ENCODE results near the gene CRELD2. TPM values are rescaled to one million over a fixed set of nuclear protein-coding genes. Genes with fewer than 3 reads are reported as not detected.

The CRELD2 gene
- total RNA-seq, 2 donors from 2014 or later: 46.1 to 60.1 TPM

DNA sequence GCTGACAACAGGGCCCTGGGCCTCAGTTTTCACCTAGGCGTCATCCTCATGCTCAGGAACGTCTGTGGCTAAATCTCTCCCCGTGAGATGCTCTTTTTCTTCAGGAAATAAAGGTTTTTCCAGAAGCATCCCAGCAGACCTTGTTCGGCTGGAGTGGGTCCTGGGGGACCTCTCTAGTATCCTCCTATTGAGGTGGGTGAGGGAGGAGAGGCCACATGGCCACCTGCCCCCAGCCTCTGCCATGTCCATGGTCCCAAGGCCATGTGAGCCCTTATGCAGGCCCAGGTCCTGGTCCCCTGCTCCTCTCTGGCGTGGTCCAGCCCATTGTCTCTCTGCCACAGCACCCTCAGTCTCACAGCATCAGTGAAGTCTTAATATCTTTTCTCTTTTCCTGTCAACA is 22.2 kb upstream of the CRELD2 start:
- DNase-seq (ENCODE audit: low spot score) (no peak), ATAC-seq (ENCODE audit: insufficient number of reproducible peaks, low FRiP score, low read depth) (no peak)
- Histone ChIP-seq H3K27me3 (replicated peaks; ENCODE audit: insufficient read depth) (no peaks in the 10 kb centered on the region), H3K9me3 (no peaks in the 10 kb centered on the region), H3K4me3 (no peak overlapping the region), H3K27ac (no peak overlapping the region), H3K36me3 (peaks cover 10% of the 10 kb centered on the region), H3K4me1 (ENCODE audit: control insufficient read depth in 1 of 2, low read depth in 2 of 2) (no peaks in the 10 kb centered on the region)
- TF ChIP-seq, protein P1, sequence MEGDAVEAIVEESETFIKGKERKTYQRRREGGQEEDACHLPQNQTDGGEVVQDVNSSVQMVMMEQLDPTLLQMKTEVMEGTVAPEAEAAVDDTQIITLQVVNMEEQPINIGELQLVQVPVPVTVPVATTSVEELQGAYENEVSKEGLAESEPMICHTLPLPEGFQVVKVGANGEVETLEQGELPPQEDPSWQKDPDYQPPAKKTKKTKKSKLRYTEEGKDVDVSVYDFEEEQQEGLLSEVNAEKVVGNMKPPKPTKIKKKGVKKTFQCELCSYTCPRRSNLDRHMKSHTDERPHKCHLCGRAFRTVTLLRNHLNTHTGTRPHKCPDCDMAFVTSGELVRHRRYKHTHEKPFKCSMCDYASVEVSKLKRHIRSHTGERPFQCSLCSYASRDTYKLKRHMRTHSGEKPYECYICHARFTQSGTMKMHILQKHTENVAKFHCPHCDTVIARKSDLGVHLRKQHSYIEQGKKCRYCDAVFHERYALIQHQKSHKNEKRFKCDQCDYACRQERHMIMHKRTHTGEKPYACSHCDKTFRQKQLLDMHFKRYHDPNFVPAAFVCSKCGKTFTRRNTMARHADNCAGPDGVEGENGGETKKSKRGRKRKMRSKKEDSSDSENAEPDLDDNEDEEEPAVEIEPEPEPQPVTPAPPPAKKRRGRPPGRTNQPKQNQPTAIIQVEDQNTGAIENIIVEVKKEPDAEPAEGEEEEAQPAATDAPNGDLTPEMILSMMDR (IDR thresholded peaks at IDR 0.05): no peak

DNA sequence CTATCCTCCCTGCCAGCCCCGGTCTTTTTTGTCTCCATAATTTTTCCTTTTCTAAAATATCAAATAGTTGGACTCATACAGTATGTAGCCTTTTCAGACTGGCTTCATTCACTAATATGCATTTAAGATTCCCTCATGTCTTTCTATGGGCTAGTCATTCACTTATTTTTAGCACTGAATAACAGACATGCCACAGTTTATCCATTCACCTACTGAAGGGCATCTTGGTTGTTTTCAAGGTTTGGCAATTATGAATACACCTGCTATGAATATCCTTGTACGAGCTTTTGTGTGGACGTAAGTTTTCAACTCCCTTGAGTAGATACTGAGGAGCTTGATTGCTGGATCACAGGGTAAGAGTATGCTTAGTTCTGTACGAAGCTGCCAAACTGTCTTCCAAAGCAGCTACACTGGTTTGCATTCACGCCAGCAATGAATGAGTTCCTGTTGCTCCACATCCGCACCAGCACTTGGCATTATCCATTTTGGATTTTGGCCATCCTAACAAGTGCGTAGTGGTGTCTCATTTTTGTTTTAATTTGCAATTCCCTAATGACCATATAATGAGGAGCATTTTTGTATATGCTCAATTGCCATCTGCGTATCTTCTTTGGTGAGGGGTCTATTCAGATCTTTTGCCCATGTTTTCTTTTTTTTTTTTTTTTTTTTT is 21.3 kb upstream of the CRELD2 start:
- H3K27ac ChIP-seq: no peak overlapping the region
- ATAC-seq (ENCODE audit: insufficient number of reproducible peaks, low FRiP score, low read depth) (no peak), DNase-seq (ENCODE audit: low spot score) (no peak)
- no peaks in the 10 kb centered on the region for H3K9me3 ChIP-seq
- H3K36me3 ChIP-seq: peaks cover 10% of the 10 kb centered on the region
- H3K4me3 ChIP-seq: no peak overlapping the region
- H3K27me3 ChIP-seq (replicated peaks; ENCODE audit: insufficient read depth): no peaks in the 10 kb centered on the region
- no peaks in the 10 kb centered on the region for H3K4me1 ChIP-seq (ENCODE audit: control insufficient read depth in 1 of 2, low read depth in 2 of 2)
- TF ChIP-seq, protein P1 (IDR thresholded peaks at IDR 0.05): no peak

DNA sequence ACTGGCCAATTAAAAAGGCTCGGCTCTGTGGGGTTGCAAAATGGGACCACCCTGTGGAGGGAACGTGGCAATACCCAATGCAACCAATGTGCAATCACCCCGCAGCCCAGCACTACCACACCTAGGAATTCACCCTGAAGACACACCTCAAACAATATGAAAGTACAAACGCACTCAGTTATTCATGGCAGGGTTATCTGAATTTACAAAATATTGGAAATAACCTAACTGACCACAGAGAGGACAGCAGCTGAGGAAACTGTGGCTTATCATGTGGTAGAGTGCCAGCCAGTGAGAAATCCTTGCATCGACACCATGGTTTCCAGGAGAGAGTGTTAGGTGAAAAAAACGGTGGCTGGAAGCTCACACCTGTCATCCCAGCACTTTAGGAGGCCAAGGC is 18.9 kb upstream of the CRELD2 start:
- H3K27me3 ChIP-seq (replicated peaks; ENCODE audit: insufficient read depth): no peaks in the 10 kb centered on the region
- no peaks in the 10 kb centered on the region for H3K9me3 ChIP-seq
- ATAC-seq (ENCODE audit: insufficient number of reproducible peaks, low FRiP score, low read depth) (no peak), DNase-seq (ENCODE audit: low spot score) (no peak)
- H3K4me3 ChIP-seq: no peak overlapping the region
- H3K27ac ChIP-seq: no peak overlapping the region
- H3K4me1 ChIP-seq (ENCODE audit: control insufficient read depth in 1 of 2, low read depth in 2 of 2): no peaks in the 10 kb centered on the region
- TF ChIP-seq, protein P1 (IDR thresholded peaks at IDR 0.05): no peak
- H3K36me3 ChIP-seq: peaks cover 22% of the 10 kb centered on the region

DNA sequence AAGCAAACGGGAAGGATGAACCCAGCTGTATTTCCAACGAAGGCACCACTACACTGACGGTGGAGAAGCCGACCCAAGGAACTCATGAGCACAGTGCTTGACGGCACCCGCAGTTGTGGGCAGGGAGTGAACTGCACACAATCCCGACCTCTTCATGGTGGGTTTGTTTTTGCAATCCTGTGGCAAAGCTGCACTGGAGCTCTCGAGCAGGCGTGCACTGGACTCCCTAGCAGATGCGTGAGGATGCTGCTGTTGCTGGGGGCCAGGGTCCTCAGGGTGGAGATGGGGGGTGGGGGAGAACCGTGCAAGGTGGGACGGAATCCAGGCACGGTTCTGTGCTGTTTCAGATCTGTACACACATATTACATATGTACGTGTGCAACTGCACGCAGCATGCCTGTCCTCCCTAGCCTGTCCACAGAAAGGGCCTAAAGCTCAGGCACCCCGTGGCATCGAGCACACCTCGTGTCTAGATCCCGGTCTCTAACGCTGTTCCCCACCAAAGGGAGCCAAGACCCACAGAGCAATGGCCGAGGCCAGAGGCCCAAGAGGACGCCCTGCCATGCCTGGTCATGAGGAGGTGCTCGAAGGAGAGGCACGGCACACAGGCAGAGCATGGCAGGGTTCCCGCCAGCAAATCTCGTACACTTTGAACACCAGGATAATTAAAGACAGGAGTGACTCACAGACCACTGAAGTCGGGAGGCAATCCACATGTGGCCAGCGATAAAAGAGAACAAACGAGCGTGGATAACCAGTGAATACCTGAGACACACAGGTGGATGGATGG is 17.8 kb upstream of the CRELD2 start:
- peaks cover 22% of the 10 kb centered on the region for H3K36me3 ChIP-seq
- no peak for DNase-seq (ENCODE audit: low spot score)
- no peaks in the 10 kb centered on the region for H3K27me3 ChIP-seq (replicated peaks; ENCODE audit: insufficient read depth)
- no peaks in the 10 kb centered on the region for H3K4me1 ChIP-seq (ENCODE audit: control insufficient read depth in 1 of 2, low read depth in 2 of 2)
- TF ChIP-seq, protein P1 (IDR thresholded peaks at IDR 0.05): no peak
- H3K4me3 ChIP-seq: no peak overlapping the region
- H3K27ac ChIP-seq: no peak overlapping the region
- ATAC-seq (ENCODE audit: insufficient number of reproducible peaks, low FRiP score, low read depth): no peak
- H3K9me3 ChIP-seq: no peaks in the 10 kb centered on the region

DNA sequence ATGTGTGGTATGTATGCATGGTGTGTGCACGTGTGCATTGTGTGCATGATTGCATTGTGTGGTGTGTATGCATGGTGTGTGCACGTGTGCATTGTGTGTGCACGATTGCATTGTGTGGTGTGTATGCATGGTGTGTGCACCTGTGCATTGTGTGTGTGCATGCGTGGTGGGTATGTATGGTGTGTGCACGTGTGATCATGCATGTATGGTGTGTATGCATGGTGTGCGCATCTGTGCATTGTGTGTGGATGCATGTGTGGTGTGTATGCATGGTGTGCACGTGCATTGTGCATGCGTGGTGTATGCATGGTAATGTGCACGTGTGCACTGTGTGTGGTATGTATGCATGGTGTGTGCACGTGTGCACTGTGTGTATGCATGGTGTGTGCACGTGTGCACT is 17.0 kb upstream of the CRELD2 start:
- no peaks in the 10 kb centered on the region for H3K9me3 ChIP-seq
- no peaks in the 10 kb centered on the region for H3K27me3 ChIP-seq (replicated peaks; ENCODE audit: insufficient read depth)
- TF ChIP-seq, protein P1 (IDR thresholded peaks at IDR 0.05): no peak
- H3K36me3 ChIP-seq: peaks cover 22% of the 10 kb centered on the region
- no peak overlapping the region for H3K27ac ChIP-seq
- H3K4me1 ChIP-seq (ENCODE audit: control insufficient read depth in 1 of 2, low read depth in 2 of 2): no peaks in the 10 kb centered on the region
- DNase-seq (ENCODE audit: low spot score): no peak
- H3K4me3 ChIP-seq: no peak overlapping the region
- ATAC-seq (ENCODE audit: insufficient number of reproducible peaks, low FRiP score, low read depth): no peak
